HepG2 (cell line): Measurements from ENCODE around the gene ARL4D. TPM values are rescaled to one million over a fixed set of nuclear protein-coding genes. Genes with fewer than 3 reads are reported as not detected.

Experiments
- ATAC-seq: fragments of 200-7000 bp; cut with Tn5 transposase; 3 replicates; pipeline ENCODE4 v1.9.1; 2020; ENCODE audit warnings: mild to moderate bottlenecking, moderate library complexity
- BruUV-seq: library from RNA; stranded (reverse); fragments of 400-500 nt; replicated peaks from 2 replicates; lab custom pipeline; 2021; lab: Mats Ljungman, UMichigan
- CTCF ChIA-PET: fragments of 300-600 bp; formaldehyde crosslinking; extraction: SDS; loops from one replicate; lab custom pipeline; 2021; ENCODE audit warnings: low total read pairs, inconsistent platforms, low intra/inter-chr PET ratio; lab: Yijun Ruan, JAX
- POLR2A ChIA-PET: fragments of 350-600 bp; sonication (Branson Sonifier 250); formaldehyde crosslinking; loops from one replicate; lab custom pipeline; 2020; ENCODE audit warnings: antibody characterized with exemption, inconsistent platforms; lab: Yijun Ruan, JAX
- DNase-seq: peaks from one replicate; pipeline ENCODE4 v3.0.0-alpha.2; 2015; ENCODE audit warnings: low spot score
- FAIRE-seq: peaks from 3 replicates; lab custom pipeline; 2011; peaks lifted over from hg19 to GRCh38; lab: Jason Lieb, UNC
- H2AFZ ChIP-seq: one replicate; pipeline ENCODE4 v1.6.1; 2011; ENCODE audit warnings: low read length, inconsistent platforms
- H3K27ac ChIP-seq: fragments of 300-600 bp; 3 replicates; pipeline ENCODE4 v1.8.0; 2011; ENCODE audit warnings: mixed run types, mild to moderate bottlenecking, mixed read lengths, low read length, inconsistent platforms; ENCODE audit not compliant: insufficient read depth; ENCODE audit errors: extremely low read length
- H3K27me3 ChIP-seq, 2 experiments: fragments of 200-600 bp in 1 of 2; 2 replicates in 1 of 2; 3 replicates in 1 of 2; pipeline versions ENCODE4 v1.6.0 to v1.8.0; 2011; ENCODE audit warnings: low read length in 2 of 2, mild to moderate bottlenecking in 2 of 2, moderate library complexity in 2 of 2, inconsistent platforms in 1 of 2; ENCODE audit not compliant: insufficient read depth in 2 of 2, control insufficient read depth in 1 of 2
- H3K36me3 ChIP-seq, 2 experiments: fragments of 200-600 bp in 1 of 2; replicated peaks in 1 of 2; 2 replicates in 1 of 2; 3 replicates in 1 of 2; pipeline versions ENCODE4 v1.5.1 to v1.8.0; 2011; ENCODE audit warnings: low read length in 2 of 2, inconsistent platforms in 1 of 2; ENCODE audit not compliant: insufficient read depth in 2 of 2, control insufficient read depth in 1 of 2
- H3K4me1 ChIP-seq: 2 replicates; pipeline ENCODE4 v1.5.1; 2012; ENCODE audit warnings: low read length, inconsistent platforms; ENCODE audit not compliant: insufficient read depth
- H3K4me2 ChIP-seq: 2 replicates; pipeline ENCODE4 v1.6.0; 2011; ENCODE audit warnings: low read depth, low read length, inconsistent platforms
- H3K4me3 ChIP-seq, 3 experiments: fragments of 200-600 bp in 1 of 3; sonication (generic), shearing (Covaris generic) in 1 of 3; replicated peaks in 1 of 3; 2 replicates each; pipeline ENCODE4 v1.5.1; 2011 to 2016; ENCODE audit warnings: low read length in 3 of 3, inconsistent platforms in 2 of 3, low read depth in 2 of 3, mild to moderate bottlenecking in 2 of 3, control low read depth in 1 of 3, mixed read lengths in 1 of 3; ENCODE audit not compliant: insufficient read depth in 1 of 3
- H3K79me2 ChIP-seq: one replicate; pipeline ENCODE4 v1.6.1; 2011; ENCODE audit warnings: low read length, inconsistent platforms; ENCODE audit not compliant: insufficient read depth
- H3K9ac ChIP-seq: 2 replicates; pipeline ENCODE4 v1.6.0; 2011; ENCODE audit warnings: mild to moderate bottlenecking, low read depth, low read length, inconsistent platforms; ENCODE audit not compliant: insufficient read depth
- H3K9me3 ChIP-seq: 2 replicates; pipeline ENCODE4 v1.5.1; 2012; ENCODE audit warnings: mild to moderate bottlenecking, low read length
- H4K20me1 ChIP-seq: 2 replicates; pipeline ENCODE4 v1.6.0; 2011; ENCODE audit warnings: inconsistent platforms, mild to moderate bottlenecking, low read length, moderate library complexity; ENCODE audit not compliant: insufficient read depth
- ARNT ChIP-seq: fragments of 450-650 bp; IDR thresholded peaks from 2 replicates; pipeline ENCODE4 v1.6.1; 2017
- CBX5 ChIP-seq: sonication (generic); formaldehyde crosslinking; IDR thresholded peaks from 2 replicates; pipeline ENCODE4 v1.4.0; 2020; ENCODE audit warnings: missing genetic modification reagents, borderline replicate concordance
- ERF ChIP-seq: IDR thresholded peaks from 2 replicates; pipeline ENCODE4 v1.6.1; 2018; ENCODE audit warnings: missing biosample characterization, missing genetic modification reagents
- IRX3 ChIP-seq: sonication (generic); formaldehyde crosslinking; IDR thresholded peaks from 2 replicates; pipeline ENCODE4 v1.8.1; 2023; ENCODE audit warnings: mild to moderate bottlenecking, low read depth, missing genetic modification reagents, borderline replicate concordance
- NAIF1 ChIP-seq: sonication (generic); formaldehyde crosslinking; IDR thresholded peaks from 2 replicates; pipeline ENCODE4 v1.5.0; 2020; ENCODE audit warnings: mild to moderate bottlenecking, missing genetic modification reagents, borderline replicate concordance
- SMARCE1 ChIP-seq: fragments of 450-650 bp; IDR thresholded peaks from 2 replicates; pipeline ENCODE4 v1.6.1; 2017; ENCODE audit warnings: borderline replicate concordance
- SPEN ChIP-seq: sonication (generic); formaldehyde crosslinking; IDR thresholded peaks from 2 replicates; pipeline ENCODE4 v1.5.1; 2020; ENCODE audit warnings: low read depth, mild to moderate bottlenecking, missing genetic modification reagents
- YEATS4 ChIP-seq: sonication (generic); formaldehyde crosslinking; IDR thresholded peaks from 2 replicates; pipeline ENCODE4 v1.4.0; 2020; ENCODE audit warnings: missing genetic modification reagents, borderline replicate concordance
- ZNF331 ChIP-seq: sonication (generic); formaldehyde crosslinking; IDR thresholded peaks from 2 replicates; pipeline ENCODE4 v1.4.0; 2020; ENCODE audit warnings: missing genetic modification reagents
- ZNF724P ChIP-seq: sonication (generic); formaldehyde crosslinking; IDR thresholded peaks from 2 replicates; pipeline ENCODE4 v1.8.0; 2022; ENCODE audit warnings: missing genetic modification reagents, borderline replicate concordance
- whole genome bisulfite sequencing: methylation state at CpG from one replicate; pipeline ENCODE4 v1.1.6; 2017; ENCODE audit warnings: low lambda C conversion rate; 5-methylcytosine and 5-hydroxymethylcytosine counted together
- in situ Hi-C: cut with HindIII; loops from 2 replicates; pipeline ENCODE4 v1.10.0; 2017; ENCODE audit warnings: low pct_unique_long_range_greater_than_20kb; ENCODE audit not compliant: extremely low pct_ligation_motif_present
- intact Hi-C: fragments of 100-400 bp; cut with micrococcal nuclease; formaldehyde crosslinking; loops from one replicate; pipeline ENCODE4 v1.10.0; 2022; ENCODE audit not compliant: unreplicated experiment
- polyA plus RNA-seq, 8 experiments: library from polyadenylated mRNA; depleted of rRNA in 3 of 8; stranded (reverse) in 7 of 8; unstranded in 1 of 8; fragments of >200 nt; fragmentation: Illumina TruSeq in 4 of 8; extraction: Trizol in 4 of 8; gene quantifications; 2 replicates each; pipeline versions ENCODE4 v1.2.1 to v1.2.3, GENCODE V29; 2011 to 2016; ENCODE audit warnings: low read depth in 4 of 8, missing spikeins in 1 of 8, mixed read lengths in 1 of 8; ENCODE audit not compliant: insufficient read depth in 1 of 8
- total RNA-seq, 5 experiments: library from RNA; depleted of rRNA; stranded (reverse); fragments of >200 nt; fragmentation: Illumina TruSeq; extraction: Trizol; gene quantifications; 2 replicates each; pipeline ENCODE4 v1.2.3, GENCODE V29; 2016; ENCODE audit warnings: low read depth in 1 of 5
- TF ChIP-seq, protein P1 (sequence below): sonication (generic); formaldehyde crosslinking; IDR thresholded peaks from 2 replicates; pipeline ENCODE4 v1.4.0; 2020; ENCODE audit warnings: missing genetic modification reagents, borderline replicate concordance
- TF ChIP-seq, protein P2 (sequence below), 2 experiments: sonication (generic) in 1 of 2; formaldehyde crosslinking in 1 of 2; IDR thresholded peaks; 2 replicates each; pipeline versions ENCODE4 v1.4.0 to v1.6.1; 2018 to 2020; ENCODE audit warnings: missing genetic modification reagents in 2 of 2, borderline replicate concordance in 1 of 2, low read depth in 1 of 2, mild to moderate bottlenecking in 1 of 2, missing biosample characterization in 1 of 2

The ARL4D gene
- total and polyA plus RNA-seq, 2 of the 13 experiments (the other 11 are each of a cell fraction or from before 2014, with no cell fraction given): 9.0 to 25.9 TPM

DNA sequence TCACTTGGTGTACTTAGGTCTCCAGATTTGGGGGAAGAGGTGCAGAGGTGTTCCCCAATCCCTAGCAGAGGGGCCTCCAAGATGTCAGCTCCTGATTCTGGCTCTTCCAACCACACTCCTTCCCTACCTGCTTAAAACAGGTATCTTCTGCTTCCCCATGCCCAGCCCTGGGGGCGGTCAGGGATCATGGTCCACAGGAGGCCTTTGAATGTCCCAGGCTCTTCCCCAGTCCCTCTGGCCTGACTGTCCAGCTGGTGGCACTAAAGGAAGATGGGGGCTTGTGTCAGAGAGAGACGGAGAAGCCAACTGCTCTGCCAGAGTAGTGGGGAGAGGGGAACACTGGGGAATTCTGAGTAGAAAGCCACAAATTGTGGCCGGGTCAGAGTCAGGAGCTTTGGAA is 3.8 kb downstream of the ARL4D start (continued):
- TF ChIP-seq SPEN (CRISPR knock-in tag) (peak; percentile 70; the same call in 1 of the 2 replicates), CBX5 (CRISPR knock-in tag) (no peak), YEATS4 (no peak), ARNT (no peak), ERF (peak; percentile 81), ZNF331 (CRISPR knock-in tag) (0 out of 2 replicates have a peak, but pooled peaks have one; percentile 35)
- TF ChIP-seq, protein P1, sequence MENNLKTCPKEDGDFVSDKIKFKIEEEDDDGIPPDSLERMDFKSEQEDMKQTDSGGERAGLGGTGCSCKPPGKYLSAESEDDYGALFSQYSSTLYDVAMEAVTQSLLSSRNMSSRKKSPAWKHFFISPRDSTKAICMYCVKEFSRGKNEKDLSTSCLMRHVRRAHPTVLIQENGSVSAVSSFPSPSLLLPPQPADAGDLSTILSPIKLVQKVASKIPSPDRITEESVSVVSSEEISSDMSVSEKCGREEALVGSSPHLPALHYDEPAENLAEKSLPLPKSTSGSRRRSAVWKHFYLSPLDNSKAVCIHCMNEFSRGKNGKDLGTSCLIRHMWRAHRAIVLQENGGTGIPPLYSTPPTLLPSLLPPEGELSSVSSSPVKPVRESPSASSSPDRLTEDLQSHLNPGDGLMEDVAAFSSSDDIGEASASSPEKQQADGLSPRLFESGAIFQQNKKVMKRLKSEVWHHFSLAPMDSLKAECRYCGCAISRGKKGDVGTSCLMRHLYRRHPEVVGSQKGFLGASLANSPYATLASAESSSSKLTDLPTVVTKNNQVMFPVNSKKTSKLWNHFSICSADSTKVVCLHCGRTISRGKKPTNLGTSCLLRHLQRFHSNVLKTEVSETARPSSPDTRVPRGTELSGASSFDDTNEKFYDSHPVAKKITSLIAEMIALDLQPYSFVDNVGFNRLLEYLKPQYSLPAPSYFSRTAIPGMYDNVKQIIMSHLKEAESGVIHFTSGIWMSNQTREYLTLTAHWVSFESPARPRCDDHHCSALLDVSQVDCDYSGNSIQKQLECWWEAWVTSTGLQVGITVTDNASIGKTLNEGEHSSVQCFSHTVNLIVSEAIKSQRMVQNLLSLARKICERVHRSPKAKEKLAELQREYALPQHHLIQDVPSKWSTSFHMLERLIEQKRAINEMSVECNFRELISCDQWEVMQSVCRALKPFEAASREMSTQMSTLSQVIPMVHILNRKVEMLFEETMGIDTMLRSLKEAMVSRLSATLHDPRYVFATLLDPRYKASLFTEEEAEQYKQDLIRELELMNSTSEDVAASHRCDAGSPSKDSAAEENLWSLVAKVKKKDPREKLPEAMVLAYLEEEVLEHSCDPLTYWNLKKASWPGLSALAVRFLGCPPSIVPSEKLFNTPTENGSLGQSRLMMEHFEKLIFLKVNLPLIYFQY (CRISPR knock-in tag): 0 out of 2 replicates have a peak, but pooled peaks have one; percentile 31

DNA sequence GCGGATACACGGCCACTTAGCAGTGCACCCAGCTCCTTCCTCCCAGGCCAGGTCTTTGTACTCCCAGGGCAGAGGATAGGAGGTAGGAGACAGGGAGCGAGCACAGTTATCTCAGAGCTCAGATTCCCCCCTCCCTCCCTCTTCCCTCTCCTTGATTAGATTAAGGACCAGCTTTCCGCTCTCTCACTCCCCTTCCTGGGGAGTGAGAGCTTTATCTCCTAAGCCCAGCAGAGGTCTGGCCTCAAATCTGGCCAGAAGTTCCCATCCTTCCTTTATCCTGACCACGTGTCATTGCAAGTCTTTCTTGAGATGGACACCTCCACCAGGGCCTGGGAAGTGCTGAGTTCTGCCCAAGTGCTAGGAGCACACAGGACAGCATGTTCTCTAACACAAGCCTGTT is 5.1 kb downstream of the ARL4D start:
- H3K9ac ChIP-seq: no peak overlapping the region
- H4K20me1 ChIP-seq: peaks cover 14% of the 10 kb centered on the region; the same call in 1 of the 2 replicates
- no peaks in the 10 kb centered on the region; a peak in 1 of 5 replicates for H3K27me3 ChIP-seq
- H3K4me2 ChIP-seq: no peak overlapping the region
- no peak for DNase-seq
- H3K27ac ChIP-seq: no peak overlapping the region
- H3K4me3 ChIP-seq: no peak overlapping the region
- H3K4me1 ChIP-seq: peaks cover 60% of the 10 kb centered on the region
- no peak for ATAC-seq
- ChIA-PET POLR2A (interaction anchor here (1.0 to 13.3 kb wide), 6 partner anchors 16 to 77 kb away, joined by 4 to 485 read pairs (median 6); partner anchors contain the start of gene DHX8), CTCF (no interaction called here)
- BruUV-seq: no TSS peak
- in situ Hi-C loops (no loop called here), intact Hi-C loops (no loop called here)
- FAIRE-seq: no peak
- H3K79me2 ChIP-seq: peaks cover 28% of the 10 kb centered on the region
- peaks cover 0 to 2% of the 10 kb centered on the region in 2 experiments; a peak in 2 of 5 replicates for H3K36me3 ChIP-seq
- H2AFZ ChIP-seq: no peak overlapping the region
- 93% methylated on average over 3 of the region's 5 CpGs for WGBS
- H3K9me3 ChIP-seq: no peaks in the 10 kb centered on the region
- 0 out of 2 replicates have a peak, but pooled peaks have one; percentile 35 for TF ChIP-seq ZNF724P (CRISPR knock-in tag)
- TF ChIP-seq, protein P2, sequence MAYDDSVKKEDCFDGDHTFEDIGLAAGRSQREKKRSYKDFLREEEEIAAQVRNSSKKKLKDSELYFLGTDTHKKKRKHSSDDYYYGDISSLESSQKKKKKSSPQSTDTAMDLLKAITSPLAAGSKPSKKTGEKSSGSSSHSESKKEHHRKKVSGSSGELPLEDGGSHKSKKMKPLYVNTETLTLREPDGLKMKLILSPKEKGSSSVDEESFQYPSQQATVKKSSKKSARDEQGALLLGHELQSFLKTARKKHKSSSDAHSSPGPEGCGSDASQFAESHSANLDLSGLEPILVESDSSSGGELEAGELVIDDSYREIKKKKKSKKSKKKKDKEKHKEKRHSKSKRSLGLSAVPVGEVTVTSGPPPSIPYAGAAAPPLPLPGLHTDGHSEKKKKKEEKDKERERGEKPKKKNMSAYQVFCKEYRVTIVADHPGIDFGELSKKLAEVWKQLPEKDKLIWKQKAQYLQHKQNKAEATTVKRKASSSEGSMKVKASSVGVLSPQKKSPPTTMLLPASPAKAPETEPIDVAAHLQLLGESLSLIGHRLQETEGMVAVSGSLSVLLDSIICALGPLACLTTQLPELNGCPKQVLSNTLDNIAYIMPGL (CRISPR knock-in tag; IDR thresholded peaks at IDR 0.05; ENCODE audit: borderline replicate concordance in 1 of 2, low read depth in 1 of 2): no peak
- no peak for TF ChIP-seq NAIF1 (CRISPR knock-in tag)
- no peak for TF ChIP-seq IRX3 (CRISPR knock-in tag)
- no peak for TF ChIP-seq SMARCE1
